Right ventricle myocardium superior (tissue), 1 donor: ENCODE results near the gene CAD. TPM values are rescaled to one million over a fixed set of nuclear protein-coding genes. Genes with fewer than 3 reads are reported as not detected.
"Not testable (repeated sequence)": the region's sequence is repeated elsewhere in the genome, so short reads cannot be mapped to it uniquely, and the experiment has no call there.

ENCODE experiments used
- ATAC-seq: fragments of 200-7000 bp; cut with Tn5 transposase; one replicate; pipeline ENCODE4 v1.9.1; 2020; ENCODE audit warnings: mild to moderate bottlenecking; ENCODE audit not compliant: poor library complexity
- DNase-seq: peaks from one replicate; pipeline ENCODE4 v3.0.0-alpha.2; 2020
- intact Hi-C: fragments of 100-400 bp; cut with DNase I; formaldehyde crosslinking; loops from one replicate; pipeline ENCODE4 v1.11.2; 2022
- long read RNA-seq: library from polyadenylated mRNA; unstranded; transcript quantifications from one replicate; pipeline ENCODE4 v2.0.0, GENCODE V29; 2021
- total RNA-seq: library from RNA; stranded (reverse); fragmentation: NEBNext Ultra II Directional; extraction: Animal tissue kit (Norgen Biotek cat#: 25700); gene quantifications from one replicate; pipeline ENCODE4 v1.2.1, GENCODE V29; 2021
- donor health status: DM: no; HTN: yes; CAD: no; lungs with severe emphysema.

CAD gene
- total RNA-seq: 8.6 TPM
- long read RNA-seq, full-length matches to known transcripts: 1 of 9 reads
- long read RNA-seq, partial matches to known transcripts: 6 of 9 reads
- long read RNA-seq, other reads (novel, unspliced or antisense): 2 of 9 reads

DNA sequence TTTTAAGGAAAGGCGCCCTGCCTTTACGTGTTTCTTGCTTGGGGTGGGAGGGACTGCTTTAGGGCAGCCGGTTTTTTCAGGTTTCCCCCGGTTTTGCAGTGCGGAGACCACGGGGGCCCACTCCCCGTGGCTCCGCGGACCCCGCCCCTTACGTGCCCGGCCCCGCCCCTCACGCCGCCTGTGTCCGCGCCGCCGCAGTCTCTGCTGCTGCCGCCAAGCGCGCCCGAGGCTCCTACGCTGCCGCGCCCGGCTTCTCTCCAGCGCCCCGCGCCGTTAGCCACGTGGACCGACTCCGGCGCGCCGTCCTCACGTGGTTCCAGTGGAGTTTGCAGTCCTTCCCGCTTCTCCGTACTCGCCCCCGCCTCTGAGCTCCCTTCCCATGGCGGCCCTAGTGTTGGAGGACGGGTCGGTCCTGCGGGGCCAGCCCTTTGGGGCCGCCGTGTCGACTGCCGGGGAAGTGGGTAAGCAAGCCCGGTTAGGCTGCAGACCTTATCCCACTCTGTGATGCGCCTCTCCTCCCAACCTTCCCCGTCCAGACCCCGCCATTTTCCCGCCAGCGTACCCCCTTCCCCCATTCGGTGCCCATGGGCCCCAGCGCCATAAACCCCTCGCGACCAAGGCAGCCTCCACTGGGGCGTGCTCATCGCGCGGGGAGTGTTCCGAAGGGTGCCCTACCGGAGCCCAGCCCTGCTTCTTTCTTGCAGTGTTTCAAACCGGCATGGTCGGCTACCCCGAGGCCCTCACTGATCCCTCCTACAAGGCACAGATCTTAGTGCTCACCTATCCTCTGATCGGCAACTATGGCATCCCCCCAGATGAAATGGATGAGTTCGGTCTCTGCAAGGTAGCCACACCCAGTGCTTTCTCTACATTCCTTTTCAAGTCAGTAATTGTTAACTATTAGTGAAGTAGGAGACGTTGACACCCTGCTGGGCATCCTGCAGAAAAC lies at the start of gene CAD:
CAD (plus strand) TSS at position 197 of the 949 bp plus-strand sequence; CDS start at position 380, 183 bp downstream.
- ATAC-seq (peak; percentile 96), DNase-seq (peak; percentile 93)
- intact Hi-C loops: no loop called here

- DNase-seq: no peak
- intact Hi-C loops: no loop called here
- peak; percentile 25 for ATAC-seq
These were observed 46.4 kb upstream of the CAD start for GRCh38 chr2:27170581-27171337.

GRCh38 chr2:27171351-27171848 lies 45.8 kb upstream of the CAD start:
- intact Hi-C loops: no loop called here
- ATAC-seq (no peak), DNase-seq (no peak)

DNA sequence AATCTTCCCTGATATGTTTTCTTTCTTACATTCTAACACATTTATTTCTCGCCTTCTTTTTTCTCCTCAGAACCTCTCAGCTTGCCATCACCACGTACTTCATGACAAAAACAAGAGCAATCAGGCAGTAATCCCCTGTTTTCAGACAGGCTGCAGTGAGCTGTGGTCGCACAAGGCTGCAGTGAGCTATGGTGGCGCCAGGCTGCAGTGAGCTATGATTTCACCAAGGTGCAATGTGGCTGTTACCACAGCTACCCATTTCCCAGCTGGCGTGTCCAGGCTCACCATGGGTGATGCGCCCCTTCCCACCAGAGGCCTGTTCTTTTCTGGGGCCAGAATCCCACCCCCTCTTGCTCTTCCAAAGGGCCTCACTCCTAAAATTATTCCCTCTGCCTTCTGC lies 42.5 kb upstream of the CAD start:
- ATAC-seq (no peak), DNase-seq (no peak)
- intact Hi-C loops: no loop called here

DNA sequence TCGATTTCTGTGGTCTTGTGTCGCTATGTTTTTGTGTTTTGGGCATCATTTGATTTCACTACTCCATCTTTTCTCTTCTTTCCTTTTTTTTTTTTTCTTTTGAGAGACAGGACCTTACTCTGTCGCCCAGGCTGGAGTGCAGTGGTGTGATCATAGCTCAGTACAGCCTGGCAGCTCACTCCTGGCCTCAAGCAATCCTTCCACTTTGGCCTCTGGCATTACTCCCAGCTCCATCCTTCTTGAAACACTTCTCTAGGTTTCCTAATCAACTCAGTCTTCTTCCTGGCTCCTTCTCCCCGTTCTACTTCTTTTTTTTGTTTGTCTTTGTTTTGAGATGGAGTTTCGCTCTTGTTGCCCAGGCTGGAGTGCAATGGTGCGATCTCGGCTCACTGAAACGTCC lies 41.8 kb upstream of the CAD start:
- intact Hi-C loops: no loop called here
- ATAC-seq: no peak
- no peak for DNase-seq

GRCh38 chr2:27175781-27176180 lies 41.4 kb upstream of the CAD start:
- ATAC-seq, DNase-seq, intact Hi-C loops: not testable (repeated sequence)

DNA sequence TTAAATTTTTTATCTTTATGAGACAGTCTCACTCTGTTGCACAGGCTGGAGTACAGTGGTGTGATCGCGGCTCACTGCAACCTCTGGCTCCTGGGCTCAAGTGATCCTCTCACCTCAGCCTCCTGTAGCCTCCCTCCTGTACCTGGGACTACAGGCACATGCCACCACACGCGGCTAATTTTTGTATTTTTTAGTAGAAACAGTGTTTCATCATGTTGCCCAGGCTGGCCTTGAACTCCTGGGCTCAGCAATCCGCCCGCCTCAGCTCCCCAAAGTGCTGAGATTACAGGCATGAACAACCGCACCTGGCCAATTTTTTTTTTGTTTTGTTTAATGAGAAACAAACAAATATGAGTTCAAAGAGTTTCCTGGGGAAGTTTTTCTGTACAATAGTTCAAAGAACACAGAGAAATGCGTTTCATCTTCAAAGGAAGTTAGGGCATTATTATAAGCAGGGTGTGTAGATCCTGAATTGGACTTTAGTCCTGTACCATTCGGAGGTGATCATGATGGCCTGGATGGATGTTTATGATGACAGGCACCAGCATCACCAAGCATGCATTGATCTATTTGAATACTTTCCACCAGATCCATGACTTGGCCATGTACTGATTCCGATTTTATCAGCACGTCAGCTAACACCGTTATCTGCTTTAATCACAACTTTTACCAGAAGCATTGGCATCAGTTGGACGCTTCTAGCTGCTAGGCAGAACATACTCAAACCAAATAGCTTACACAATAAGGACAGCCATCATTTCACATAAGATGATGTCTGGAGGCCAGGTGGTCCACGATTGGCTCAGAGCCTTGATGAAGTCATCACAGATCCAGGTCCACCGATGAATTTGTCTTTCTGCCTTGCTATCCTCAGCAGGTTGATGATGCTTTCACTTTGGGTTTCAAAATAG lies 39.5 kb upstream of the CAD start:
- intact Hi-C loops: no loop called here
- ATAC-seq: no peak
- DNase-seq: no peak

- intact Hi-C loops: no loop called here
- ATAC-seq (no peak), DNase-seq (no peak)
These were observed 38.7 kb upstream of the CAD start for GRCh38 chr2:27178469-27178868.

GRCh38 chr2:27179344-27180000 lies 37.7 kb upstream of the CAD start:
- intact Hi-C loops: no loop called here
- no peak for DNase-seq
- no peak for ATAC-seq

DNA sequence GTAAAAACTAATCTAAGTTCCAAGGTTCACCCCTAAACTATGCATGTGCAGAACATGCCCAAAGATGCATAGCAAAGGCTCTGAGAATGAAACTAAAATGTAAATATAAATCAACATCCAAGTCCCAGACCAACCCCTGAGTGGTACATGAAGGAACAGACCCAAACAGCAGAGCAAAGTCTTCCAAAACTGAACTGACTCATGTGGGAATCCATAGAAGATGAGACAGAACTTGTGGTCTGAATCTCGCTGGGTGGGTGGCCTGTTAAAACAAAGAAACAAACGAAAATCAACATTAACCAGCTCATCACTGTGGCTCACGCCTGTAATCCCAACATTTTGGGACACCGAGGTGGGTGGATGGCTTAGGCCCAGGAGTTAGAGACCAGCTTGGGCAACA lies 34.8 kb upstream of the CAD start:
- DNase-seq: no peak
- intact Hi-C loops: no loop called here
- ATAC-seq: no peak

GRCh38 chr2:27184115-27184514 lies 33.1 kb upstream of the CAD start:
- intact Hi-C loops: no loop called here

GRCh38 chr2:27185331-27186026 lies 31.7 kb upstream of the CAD start:
- DNase-seq (peak; percentile 55), ATAC-seq (peak; percentile 87)
- intact Hi-C loops: no loop called here

More at GRCh38 chr2:27184115-27184514, 33.1 kb upstream of the CAD start:
- DNase-seq (no peak), ATAC-seq (peak; percentile 83)

GRCh38 chr2:27186613-27187345 lies 30.4 kb upstream of the CAD start:
- intact Hi-C loops: no loop called here
- ATAC-seq (no peak), DNase-seq (no peak)

DNA sequence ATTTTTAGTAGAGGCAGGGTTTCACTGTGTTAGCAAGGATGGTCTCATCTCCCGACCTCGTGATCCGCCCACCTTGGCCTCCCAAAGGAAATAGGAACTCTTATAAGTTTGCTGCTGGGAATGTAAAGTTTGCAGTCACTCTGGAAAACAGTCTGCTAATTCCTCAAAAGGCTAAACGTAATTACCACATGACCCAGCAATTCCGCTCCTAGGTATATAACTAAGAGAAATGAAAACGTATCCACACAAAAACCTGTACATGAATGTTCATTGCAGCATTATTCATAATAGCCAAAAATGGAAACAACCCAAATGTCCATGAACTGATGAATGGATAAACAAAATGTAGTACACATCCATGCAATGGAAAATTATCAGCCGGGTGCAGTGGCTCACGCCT lies 27.2 kb upstream of the CAD start:
- no peak for ATAC-seq
- DNase-seq: no peak
- intact Hi-C loops: loop anchor here (5.0 kb wide), 1 partner anchor 93 kb away; no protein-coding TSS in a partner anchor

DNA sequence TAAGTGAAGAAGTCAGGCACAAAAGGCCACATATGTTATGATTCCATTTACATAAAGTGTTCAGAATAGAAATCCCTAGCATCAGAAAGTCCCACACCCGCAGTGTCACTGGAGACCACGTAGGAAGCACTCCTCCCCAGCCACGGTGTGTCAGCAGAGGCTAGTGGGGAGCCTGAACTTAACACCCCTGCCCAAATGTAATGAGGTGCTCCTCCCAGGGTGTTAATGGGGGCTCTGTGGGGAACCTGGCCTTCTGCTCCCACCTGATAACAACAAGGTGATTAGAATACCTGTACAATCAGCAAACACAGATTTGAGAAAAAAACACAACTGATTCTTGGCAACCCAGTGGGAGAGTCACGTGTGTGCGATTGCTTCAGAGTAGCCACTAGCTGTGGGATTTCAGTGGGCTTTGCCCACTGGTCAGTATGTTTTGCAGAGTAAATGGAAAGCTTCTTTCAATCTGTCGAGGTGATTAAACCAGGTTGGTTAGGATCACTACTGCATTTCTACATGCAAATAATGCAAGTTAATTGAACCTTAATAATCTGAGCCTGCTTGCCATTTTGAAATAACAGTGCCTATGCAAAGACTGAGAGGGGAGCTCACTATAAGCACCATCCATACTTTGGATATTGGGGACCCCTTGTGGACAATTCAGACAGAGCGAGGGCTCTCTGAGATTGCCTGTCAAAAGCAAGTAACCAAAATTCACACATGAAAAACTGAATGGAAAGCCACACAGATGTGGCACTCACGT lies 25.9 kb upstream of the CAD start:
- intact Hi-C loops: loop anchor here (5.0 kb wide), 1 partner anchor 94 kb away; no protein-coding TSS in a partner anchor
- ATAC-seq (peak; percentile 85), DNase-seq (no peak)
